ENCODE results near the gene CPTP.

The CPTP gene

DNA sequence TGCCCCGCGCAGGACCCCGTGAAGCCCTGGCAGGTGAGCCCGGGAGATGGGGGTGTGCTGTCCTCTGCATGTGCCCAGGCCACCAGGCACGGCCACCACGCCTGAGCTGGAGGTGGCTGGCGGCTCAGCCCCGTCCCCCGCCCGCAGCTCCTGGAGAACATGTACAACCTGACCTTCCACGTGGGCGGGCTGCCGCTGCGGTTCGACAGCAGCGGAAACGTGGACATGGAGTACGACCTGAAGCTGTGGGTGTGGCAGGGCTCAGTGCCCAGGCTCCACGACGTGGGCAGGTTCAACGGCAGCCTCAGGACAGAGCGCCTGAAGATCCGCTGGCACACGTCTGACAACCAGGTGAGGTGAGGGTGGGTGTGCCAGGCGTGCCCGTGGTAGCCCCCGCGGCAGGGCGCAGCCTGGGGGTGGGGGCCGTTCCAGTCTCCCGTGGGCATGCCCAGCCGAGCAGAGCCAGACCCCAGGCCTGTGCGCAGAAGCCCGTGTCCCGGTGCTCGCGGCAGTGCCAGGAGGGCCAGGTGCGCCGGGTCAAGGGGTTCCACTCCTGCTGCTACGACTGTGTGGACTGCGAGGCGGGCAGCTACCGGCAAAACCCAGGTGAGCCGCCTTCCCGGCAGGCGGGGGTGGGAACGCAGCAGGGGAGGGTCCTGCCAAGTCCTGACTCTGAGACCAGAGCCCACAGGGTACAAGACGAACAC is 8.3 kb downstream of the CPTP start:
- Histone ChIP-seq H3K4me3 (ENCODE audit: extremely low read depth, insufficient read depth, low read length, poor library complexity, severe bottlenecking) (no peak overlapping the region), H3K4me1 (ENCODE audit: control insufficient read depth, insufficient read depth, low read length, poor library complexity, severe bottlenecking) (no peaks in the 10 kb centered on the region), H3K9me3 (ENCODE audit: control insufficient read depth, low read length) (no peaks in the 10 kb centered on the region), H3K27ac (ENCODE audit: low read depth, low read length, severe bottlenecking) (no peak overlapping the region), H3K36me3 (ENCODE audit: control insufficient read depth, insufficient read depth, low read length) (peaks cover 17% of the 10 kb centered on the region)
- WGBS, 2 experiments (ENCODE audit: insufficient coverage in 2 of 2), result 92 to 93% methylated on average over 45 to 48 of the region's 48 CpGs

DNA sequence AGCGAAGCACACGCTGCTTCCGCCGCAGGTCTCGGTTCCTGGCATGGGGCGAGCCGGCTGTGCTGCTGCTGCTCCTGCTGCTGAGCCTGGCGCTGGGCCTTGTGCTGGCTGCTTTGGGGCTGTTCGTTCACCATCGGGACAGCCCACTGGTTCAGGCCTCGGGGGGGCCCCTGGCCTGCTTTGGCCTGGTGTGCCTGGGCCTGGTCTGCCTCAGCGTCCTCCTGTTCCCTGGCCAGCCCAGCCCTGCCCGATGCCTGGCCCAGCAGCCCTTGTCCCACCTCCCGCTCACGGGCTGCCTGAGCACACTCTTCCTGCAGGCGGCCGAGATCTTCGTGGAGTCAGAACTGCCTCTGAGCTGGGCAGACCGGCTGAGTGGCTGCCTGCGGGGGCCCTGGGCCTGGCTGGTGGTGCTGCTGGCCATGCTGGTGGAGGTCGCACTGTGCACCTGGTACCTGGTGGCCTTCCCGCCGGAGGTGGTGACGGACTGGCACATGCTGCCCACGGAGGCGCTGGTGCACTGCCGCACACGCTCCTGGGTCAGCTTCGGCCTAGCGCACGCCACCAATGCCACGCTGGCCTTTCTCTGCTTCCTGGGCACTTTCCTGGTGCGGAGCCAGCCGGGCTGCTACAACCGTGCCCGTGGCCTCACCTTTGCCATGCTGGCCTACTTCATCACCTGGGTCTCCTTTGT is 9.1 kb downstream of the CPTP start:
- Histone ChIP-seq H3K4me1 (ENCODE audit: control insufficient read depth, insufficient read depth, low read length, poor library complexity, severe bottlenecking) (no peaks in the 10 kb centered on the region), H3K36me3 (ENCODE audit: control insufficient read depth, insufficient read depth, low read length) (peaks cover 25% of the 10 kb centered on the region), H3K4me3 (ENCODE audit: extremely low read depth, insufficient read depth, low read length, poor library complexity, severe bottlenecking) (no peak overlapping the region), H3K27ac (ENCODE audit: low read depth, low read length, severe bottlenecking) (no peak overlapping the region), H3K9me3 (ENCODE audit: control insufficient read depth, low read length) (no peaks in the 10 kb centered on the region)
- WGBS, 2 experiments (ENCODE audit: insufficient coverage in 2 of 2), result 94% methylated on average over 36 of the region's 36 CpGs

DNA sequence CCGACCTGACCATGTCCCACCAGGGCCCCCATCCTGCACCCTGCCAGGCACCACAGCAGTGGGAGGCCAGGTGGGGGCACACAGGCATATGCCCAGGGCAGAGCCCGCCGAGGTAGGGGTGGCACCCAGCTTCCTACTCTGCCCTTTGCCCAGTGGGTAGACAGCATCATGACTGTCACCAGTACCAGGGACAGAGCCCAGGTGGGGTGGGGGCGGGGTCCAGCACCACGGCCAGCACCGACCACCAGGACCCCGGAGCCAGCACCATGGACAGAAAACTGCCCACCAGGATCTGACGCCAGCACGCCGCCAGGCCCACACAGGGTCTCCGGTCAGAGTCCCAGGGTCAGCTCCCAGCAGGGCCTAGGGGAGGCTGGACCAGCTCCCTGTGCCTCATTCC is 10.2 kb downstream of the CPTP start:
- H3K9me3 ChIP-seq (ENCODE audit: control insufficient read depth, low read length), result no peaks in the 10 kb centered on the region
- H3K27ac ChIP-seq (ENCODE audit: low read depth, low read length, severe bottlenecking), result no peak overlapping the region
- H3K4me1 ChIP-seq (ENCODE audit: control insufficient read depth, insufficient read depth, low read length, poor library complexity, severe bottlenecking), result no peaks in the 10 kb centered on the region
- H3K36me3 ChIP-seq (ENCODE audit: control insufficient read depth, insufficient read depth, low read length), result peaks cover 29% of the 10 kb centered on the region
- WGBS, 2 experiments (ENCODE audit: insufficient coverage in 2 of 2), result 61 to 79% methylated on average over 11 of the region's 11 CpGs
- no peak overlapping the region for H3K4me3 ChIP-seq (ENCODE audit: extremely low read depth, insufficient read depth, low read length, poor library complexity, severe bottlenecking)

DNA sequence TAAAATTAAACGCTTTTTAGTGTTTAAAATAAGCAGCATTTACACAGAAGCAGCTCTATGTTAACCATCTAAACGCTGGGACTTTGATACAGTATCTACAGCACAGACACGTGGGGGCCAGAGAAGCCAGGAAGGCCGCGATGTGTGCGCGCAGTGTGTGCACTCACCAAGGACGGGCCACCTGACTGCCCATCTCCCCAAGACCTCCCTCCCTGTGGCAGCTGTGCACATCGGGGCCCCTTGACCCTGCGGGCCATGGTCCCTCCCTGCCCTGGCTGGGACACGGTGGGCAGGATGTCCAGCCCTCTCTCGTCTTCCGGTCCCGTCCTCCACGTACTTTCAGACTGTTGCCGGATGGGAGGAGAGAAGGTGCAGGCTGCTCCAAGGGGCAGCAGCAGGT is 10.7 kb downstream of the CPTP start:
- Histone ChIP-seq H3K27ac (ENCODE audit: low read depth, low read length, severe bottlenecking) (no peak overlapping the region), H3K4me3 (ENCODE audit: extremely low read depth, insufficient read depth, low read length, poor library complexity, severe bottlenecking) (no peak overlapping the region), H3K36me3 (ENCODE audit: control insufficient read depth, insufficient read depth, low read length) (peaks cover 31% of the 10 kb centered on the region), H3K4me1 (ENCODE audit: control insufficient read depth, insufficient read depth, low read length, poor library complexity, severe bottlenecking) (no peaks in the 10 kb centered on the region), H3K9me3 (ENCODE audit: control insufficient read depth, low read length) (no peaks in the 10 kb centered on the region)
- 95 to 97% methylated on average over 11 to 15 of the region's 16 CpGs for WGBS, 2 experiments (ENCODE audit: insufficient coverage in 2 of 2)

DNA sequence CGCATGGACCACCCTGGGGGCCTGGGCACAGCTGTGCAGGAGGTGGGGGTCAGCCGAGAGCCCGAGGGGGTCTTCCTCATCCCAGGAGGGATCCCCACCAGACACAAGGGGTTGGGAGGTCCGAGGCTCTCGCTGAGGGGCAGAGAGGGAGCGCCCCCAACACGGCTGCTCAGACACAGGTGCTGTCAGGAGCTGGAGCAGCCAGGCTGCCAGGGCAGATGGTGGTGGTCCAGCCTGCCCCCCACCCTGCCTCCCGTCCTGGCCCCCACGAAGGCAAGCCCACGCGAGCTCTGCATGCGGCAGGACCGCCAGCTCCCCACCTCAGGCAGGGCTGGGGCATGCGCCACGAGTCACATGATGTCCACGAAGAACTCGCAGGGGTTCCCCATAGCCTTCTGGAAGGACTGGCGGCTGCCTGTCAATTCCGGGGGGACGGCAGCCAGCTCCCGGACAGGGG is 11.2 kb downstream of the CPTP start:
- 94 to 98% methylated on average over 18 to 19 of the region's 21 CpGs for WGBS, 2 experiments (ENCODE audit: insufficient coverage in 2 of 2)
- H3K9me3 ChIP-seq (ENCODE audit: control insufficient read depth, low read length), result no peaks in the 10 kb centered on the region
- no peak overlapping the region for H3K4me3 ChIP-seq (ENCODE audit: extremely low read depth, insufficient read depth, low read length, poor library complexity, severe bottlenecking)
- no peaks in the 10 kb centered on the region for H3K4me1 ChIP-seq (ENCODE audit: control insufficient read depth, insufficient read depth, low read length, poor library complexity, severe bottlenecking)
- H3K27ac ChIP-seq (ENCODE audit: low read depth, low read length, severe bottlenecking), result no peak overlapping the region
- peaks cover 36% of the 10 kb centered on the region for H3K36me3 ChIP-seq (ENCODE audit: control insufficient read depth, insufficient read depth, low read length)

DNA sequence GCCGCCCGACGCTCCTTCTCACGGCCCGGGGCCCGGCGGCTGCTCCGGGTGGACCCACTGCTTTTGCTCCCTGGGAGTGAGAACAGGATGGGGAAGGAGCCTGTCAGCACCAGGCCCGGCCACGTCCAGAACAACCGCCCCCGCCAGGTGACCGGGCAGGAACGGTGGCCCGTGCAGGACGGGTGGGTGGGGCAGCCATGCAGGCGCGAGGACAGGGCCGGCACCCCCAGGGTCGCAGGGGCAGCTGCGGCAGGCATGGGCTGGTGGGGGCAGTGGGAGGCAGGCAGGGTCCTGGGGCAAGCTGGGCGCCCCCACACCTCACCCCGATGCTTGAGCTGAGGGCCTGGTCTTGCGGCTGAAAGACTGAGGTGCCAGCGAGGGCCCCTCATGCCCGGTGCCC is 11.8 kb downstream of the CPTP start:
- Histone ChIP-seq H3K27ac (ENCODE audit: low read depth, low read length, severe bottlenecking) (no peak overlapping the region), H3K4me1 (ENCODE audit: control insufficient read depth, insufficient read depth, low read length, poor library complexity, severe bottlenecking) (no peaks in the 10 kb centered on the region), H3K4me3 (ENCODE audit: extremely low read depth, insufficient read depth, low read length, poor library complexity, severe bottlenecking) (no peak overlapping the region), H3K9me3 (ENCODE audit: control insufficient read depth, low read length) (no peaks in the 10 kb centered on the region), H3K36me3 (ENCODE audit: control insufficient read depth, insufficient read depth, low read length) (peaks cover 42% of the 10 kb centered on the region)
- 94 to 95% methylated on average over 19 to 26 of the region's 26 CpGs for WGBS, 2 experiments (ENCODE audit: insufficient coverage in 2 of 2)

DNA sequence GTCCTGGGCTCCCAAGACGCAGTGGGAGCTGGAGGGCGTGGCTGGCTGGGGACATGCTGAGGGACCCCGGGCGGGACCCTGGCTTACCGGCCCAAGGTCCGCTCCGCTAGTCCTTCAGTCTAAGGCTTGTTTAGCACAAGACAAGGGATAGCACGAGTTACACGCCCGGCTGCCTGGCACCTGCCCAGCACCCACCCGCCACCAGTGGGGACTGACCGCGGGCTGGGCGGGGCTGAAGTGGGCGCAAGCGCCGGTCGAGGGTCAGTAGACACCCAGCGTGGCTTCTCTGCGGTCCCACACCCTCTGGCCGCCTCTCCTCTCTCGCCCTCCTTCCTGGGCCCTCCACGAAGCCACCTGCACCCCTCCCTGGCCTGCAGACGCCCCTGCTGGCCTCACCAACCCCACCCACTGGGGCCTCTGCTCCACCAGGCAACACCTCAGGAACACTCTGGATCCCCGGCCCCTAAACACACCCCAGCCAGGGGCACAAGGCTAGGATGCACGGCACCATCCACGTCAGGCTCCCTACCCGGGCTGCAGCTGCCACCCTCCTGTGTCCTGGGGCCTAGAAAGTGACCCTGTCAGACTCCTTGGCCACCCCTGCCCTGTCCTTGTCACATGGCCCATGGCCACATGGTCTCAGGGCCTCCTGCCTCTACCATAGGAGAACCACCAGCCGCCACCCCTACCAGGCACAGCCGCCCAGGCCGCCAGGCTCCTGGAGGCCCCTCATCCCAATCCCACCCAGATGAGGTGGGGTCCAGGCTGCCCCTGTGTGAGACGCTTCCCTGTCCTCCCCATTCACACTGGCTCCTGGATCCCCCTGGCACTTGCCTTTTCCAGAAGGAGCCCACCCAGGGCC is 12.6 kb downstream of the CPTP start:
- H3K36me3 ChIP-seq (ENCODE audit: control insufficient read depth, insufficient read depth, low read length), result peaks cover 49% of the 10 kb centered on the region
- WGBS, 2 experiments (ENCODE audit: insufficient coverage in 2 of 2), result 95 to 98% methylated on average over 26 to 32 of the region's 32 CpGs
- no peak overlapping the region for H3K27ac ChIP-seq (ENCODE audit: low read depth, low read length, severe bottlenecking)
- no peaks in the 10 kb centered on the region for H3K9me3 ChIP-seq (ENCODE audit: control insufficient read depth, low read length)
- no peak overlapping the region for H3K4me3 ChIP-seq (ENCODE audit: extremely low read depth, insufficient read depth, low read length, poor library complexity, severe bottlenecking)
- no peaks in the 10 kb centered on the region for H3K4me1 ChIP-seq (ENCODE audit: control insufficient read depth, insufficient read depth, low read length, poor library complexity, severe bottlenecking)

DNA sequence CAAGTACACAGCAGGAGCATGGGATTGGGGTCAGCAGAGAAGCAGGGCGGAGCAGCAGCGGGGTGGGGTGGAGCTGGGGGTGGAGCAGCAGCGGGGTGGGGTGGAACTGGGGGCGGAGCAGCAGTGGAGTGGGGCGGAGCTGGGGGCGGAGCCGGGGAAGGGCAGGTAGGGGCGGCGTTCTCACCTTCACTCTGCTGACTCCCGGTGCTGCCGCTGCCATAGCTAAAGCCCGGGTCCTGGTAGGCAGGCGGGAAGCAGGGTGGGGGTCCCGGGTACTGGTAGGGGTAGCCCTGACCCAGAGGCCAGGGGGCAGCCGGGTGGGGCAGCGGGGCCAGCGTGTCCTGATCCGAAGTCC is 13.2 kb downstream of the CPTP start:
- no peaks in the 10 kb centered on the region for H3K9me3 ChIP-seq (ENCODE audit: control insufficient read depth, low read length)
- no peak overlapping the region for H3K27ac ChIP-seq (ENCODE audit: low read depth, low read length, severe bottlenecking)
- 84 to 90% methylated on average over 9 to 13 of the region's 18 CpGs for WGBS, 2 experiments (ENCODE audit: insufficient coverage in 2 of 2)
- no peaks in the 10 kb centered on the region for H3K4me1 ChIP-seq (ENCODE audit: control insufficient read depth, insufficient read depth, low read length, poor library complexity, severe bottlenecking)
- peaks cover 49% of the 10 kb centered on the region for H3K36me3 ChIP-seq (ENCODE audit: control insufficient read depth, insufficient read depth, low read length)
- no peak overlapping the region for H3K4me3 ChIP-seq (ENCODE audit: extremely low read depth, insufficient read depth, low read length, poor library complexity, severe bottlenecking)

DNA sequence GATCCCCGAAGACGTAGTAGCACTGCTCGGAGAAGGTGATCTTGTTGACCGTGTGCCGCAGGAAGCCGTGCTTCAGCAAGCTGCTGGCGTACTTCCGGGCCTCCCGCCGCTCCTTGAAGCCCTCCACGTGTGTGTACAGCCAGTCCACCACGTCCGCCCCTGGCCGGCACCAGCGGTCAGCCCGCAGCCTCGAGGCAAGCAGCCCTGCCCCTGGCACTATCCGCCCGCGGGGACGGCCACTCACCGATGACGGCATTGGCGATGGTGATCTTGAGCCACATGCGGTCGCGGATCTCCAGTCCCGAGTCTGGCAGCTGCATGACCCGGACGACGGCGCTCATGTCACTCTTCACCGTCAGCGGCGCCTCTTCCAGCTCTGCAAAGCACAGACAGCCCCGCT is 13.7 kb downstream of the CPTP start:
- Histone ChIP-seq H3K4me1 (ENCODE audit: control insufficient read depth, insufficient read depth, low read length, poor library complexity, severe bottlenecking) (no peaks in the 10 kb centered on the region), H3K9me3 (ENCODE audit: control insufficient read depth, low read length) (no peaks in the 10 kb centered on the region), H3K27ac (ENCODE audit: low read depth, low read length, severe bottlenecking) (no peak overlapping the region), H3K36me3 (ENCODE audit: control insufficient read depth, insufficient read depth, low read length) (peaks cover 49% of the 10 kb centered on the region), H3K4me3 (ENCODE audit: extremely low read depth, insufficient read depth, low read length, poor library complexity, severe bottlenecking) (no peak overlapping the region)
- 95 to 96% methylated on average over 35 to 36 of the region's 36 CpGs for WGBS, 2 experiments (ENCODE audit: insufficient coverage in 2 of 2)

DNA sequence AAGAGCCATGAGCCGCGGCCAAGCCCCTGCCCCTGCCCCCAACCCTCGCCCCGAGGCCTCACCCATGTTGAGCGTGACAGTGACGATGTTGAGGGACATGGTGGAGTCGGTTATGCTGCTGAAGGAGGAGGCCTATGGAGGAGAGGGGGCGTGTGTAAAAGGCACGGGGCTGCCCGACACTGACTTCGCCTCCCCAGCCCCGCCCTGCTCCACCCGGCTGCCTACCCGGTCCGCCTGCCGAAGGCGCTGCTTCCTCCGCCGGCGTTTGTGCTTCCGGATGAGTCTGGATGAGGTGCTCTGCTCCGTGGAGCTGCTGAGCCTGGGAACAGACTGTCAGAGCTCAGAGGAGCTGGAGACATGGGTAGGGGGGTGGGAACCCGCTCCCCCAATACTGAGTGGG is 15.6 kb downstream of the CPTP start:
- Histone ChIP-seq H3K4me3 (ENCODE audit: extremely low read depth, insufficient read depth, low read length, poor library complexity, severe bottlenecking) (no peak overlapping the region), H3K9me3 (ENCODE audit: control insufficient read depth, low read length) (no peaks in the 10 kb centered on the region), H3K36me3 (ENCODE audit: control insufficient read depth, insufficient read depth, low read length) (peaks cover 49% of the 10 kb centered on the region), H3K27ac (ENCODE audit: low read depth, low read length, severe bottlenecking) (no peak overlapping the region), H3K4me1 (ENCODE audit: control insufficient read depth, insufficient read depth, low read length, poor library complexity, severe bottlenecking) (peaks cover under 1% of the 10 kb centered on the region)
- 94 to 95% methylated on average over 14 to 23 of the region's 23 CpGs for WGBS, 2 experiments (ENCODE audit: insufficient coverage in 2 of 2)

Data from mesodermal cell (in vitro differentiated cells).